HFFc6 (cell line): ENCODE data around the gene CKAP2L. TPM values are rescaled to one million over a fixed set of nuclear protein-coding genes. Genes with fewer than 3 reads are reported as not detected.
A peak's percentile ranks its signal among the peaks of the same experiment; 100 is the strongest.

Experiments used
- DNase-seq: peaks from one replicate; pipeline ENCODE4 v3.0.0-alpha.2; 2018
- H3K27ac Mint-ChIP-seq: 2 replicates; pipeline ENCODE4 v1.8.0; 2020; ENCODE audit warnings: mild to moderate bottlenecking, mixed read lengths
- H3K27me3 Mint-ChIP-seq: 2 replicates; pipeline ENCODE4 v1.8.0; 2021; ENCODE audit warnings: mild to moderate bottlenecking, moderate library complexity, mixed read lengths; ENCODE audit not compliant: insufficient read depth
- H3K36me3 Mint-ChIP-seq: 2 replicates; pipeline ENCODE4 v1.8.0; 2021; ENCODE audit warnings: low read depth, mixed read lengths
- H3K4me1 Mint-ChIP-seq: 2 replicates; pipeline ENCODE4 v1.8.0; 2020; ENCODE audit warnings: low read depth, mixed read lengths
- H3K4me3 Mint-ChIP-seq: 2 replicates; pipeline ENCODE4 v1.8.0; 2020; ENCODE audit warnings: mild to moderate bottlenecking, moderate library complexity, mixed read lengths
- H3K9me3 Mint-ChIP-seq: 2 replicates; pipeline ENCODE4 v1.8.0; 2020; ENCODE audit warnings: mild to moderate bottlenecking, mixed read lengths
- long read RNA-seq: library from polyadenylated mRNA; unstranded; transcript quantifications from one replicate; pipeline ENCODE4 v2.0.0, GENCODE V29; 2019
- total RNA-seq, 6 experiments: library from RNA; stranded (reverse); fragmentation: NEBNext Ultra II Directional; extraction: Animal tissue kit (Norgen Biotek cat#: 25700); gene quantifications; 2 replicates in 1 of 6; 3 replicates in 5 of 6; pipeline ENCODE4 v1.2.3, GENCODE V29; 2021
- TF ChIP-seq, protein P1 (sequence below): fragments of 200-600 bp; sonication (generic); IDR thresholded peaks from 2 replicates; pipeline ENCODE4 v1.5.0; 2021; ENCODE audit warnings: antibody characterized with exemption, mild to moderate bottlenecking

The CKAP2L gene, protein sequence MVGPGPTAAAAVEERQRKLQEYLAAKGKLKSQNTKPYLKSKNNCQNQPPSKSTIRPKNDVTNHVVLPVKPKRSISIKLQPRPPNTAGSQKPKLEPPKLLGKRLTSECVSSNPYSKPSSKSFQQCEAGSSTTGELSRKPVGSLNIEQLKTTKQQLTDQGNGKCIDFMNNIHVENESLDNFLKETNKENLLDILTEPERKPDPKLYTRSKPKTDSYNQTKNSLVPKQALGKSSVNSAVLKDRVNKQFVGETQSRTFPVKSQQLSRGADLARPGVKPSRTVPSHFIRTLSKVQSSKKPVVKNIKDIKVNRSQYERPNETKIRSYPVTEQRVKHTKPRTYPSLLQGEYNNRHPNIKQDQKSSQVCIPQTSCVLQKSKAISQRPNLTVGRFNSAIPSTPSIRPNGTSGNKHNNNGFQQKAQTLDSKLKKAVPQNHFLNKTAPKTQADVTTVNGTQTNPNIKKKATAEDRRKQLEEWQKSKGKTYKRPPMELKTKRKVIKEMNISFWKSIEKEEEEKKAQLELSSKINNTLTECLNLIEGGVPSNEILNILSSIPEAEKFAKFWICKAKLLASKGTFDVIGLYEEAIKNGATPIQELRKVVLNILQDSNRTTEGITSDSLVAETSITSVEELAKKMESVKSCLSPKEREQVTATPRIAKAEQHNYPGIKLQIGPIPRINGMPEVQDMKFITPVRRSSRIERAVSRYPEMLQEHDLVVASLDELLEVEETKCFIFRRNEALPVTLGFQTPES
- total RNA-seq = 10 to 100 TPM; 10.6 to 35.7 (median 30.2) TPM
- long read RNA-seq, full-length matches to known transcripts = 2 of 20 reads
- long read RNA-seq, partial matches to known transcripts = 13 of 20 reads
- long read RNA-seq, other reads (novel, unspliced or antisense) = 5 of 20 reads

DNA sequence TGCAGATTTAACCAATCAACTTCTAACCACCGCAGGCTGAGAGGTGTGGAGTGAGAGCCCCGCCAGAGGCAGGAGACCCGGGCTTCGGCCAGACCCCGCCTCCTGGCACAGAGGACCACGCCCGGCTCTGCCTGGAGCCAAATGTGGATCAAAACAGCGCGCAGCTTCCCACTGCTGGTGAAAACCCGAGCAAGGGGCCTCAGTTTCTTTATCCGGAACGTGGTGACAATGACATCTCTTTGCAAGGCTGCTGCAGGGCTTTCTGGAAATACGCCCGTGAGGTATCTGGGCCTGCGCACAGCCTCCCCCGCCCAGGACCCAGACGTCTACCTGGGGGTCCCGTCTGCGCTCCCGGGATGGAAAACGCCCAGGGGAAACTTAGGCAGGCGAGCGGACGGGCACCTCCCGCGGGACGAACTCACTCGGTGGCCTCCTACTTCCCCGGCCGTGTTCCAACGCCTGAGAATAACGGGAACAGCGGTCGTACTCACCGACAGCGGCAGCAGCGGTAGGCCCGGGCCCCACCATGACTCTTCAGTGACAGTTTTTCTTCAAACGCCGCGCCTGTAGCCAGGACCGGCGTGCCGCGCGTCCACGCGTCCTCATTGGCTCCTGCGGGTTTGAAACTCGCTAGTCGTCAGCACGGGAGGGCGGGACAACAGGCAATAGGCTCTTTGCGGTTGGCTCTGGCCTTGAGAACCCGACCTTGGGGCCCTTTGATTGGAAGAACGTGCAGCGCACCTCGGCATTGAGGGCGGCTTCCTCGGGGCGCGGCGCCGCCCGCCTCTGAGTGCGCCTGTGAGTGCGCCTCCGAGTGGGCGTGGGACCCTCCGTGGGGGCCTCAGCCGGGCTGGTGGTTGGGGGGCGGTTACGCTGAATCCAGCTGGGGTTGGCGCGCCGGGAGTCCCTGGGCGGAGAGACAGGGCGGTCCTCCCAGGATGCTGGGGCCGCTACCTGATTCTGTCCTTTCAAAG is at the start of gene CKAP2L:
Gene CKAP2L (minus strand): TSS at position 539 of the 974 bp plus-strand sequence. CDS start 11 bp downstream, at position 528.
- Mint-ChIP-seq H3K27me3 (no peaks in the 10 kb centered on the region), H3K36me3 (peaks cover 27% of the 10 kb centered on the region; the same call in 1 of the 2 replicates), H3K27ac (peak within 1 kb of the TSS; percentile 81), H3K9me3 (no peaks in the 10 kb centered on the region; the same call in 1 of the 2 replicates), H3K4me3 (peak within 1 kb of the TSS; percentile 87), H3K4me1 (peaks cover 62% of the 10 kb centered on the region)
- TF ChIP-seq, protein P1, sequence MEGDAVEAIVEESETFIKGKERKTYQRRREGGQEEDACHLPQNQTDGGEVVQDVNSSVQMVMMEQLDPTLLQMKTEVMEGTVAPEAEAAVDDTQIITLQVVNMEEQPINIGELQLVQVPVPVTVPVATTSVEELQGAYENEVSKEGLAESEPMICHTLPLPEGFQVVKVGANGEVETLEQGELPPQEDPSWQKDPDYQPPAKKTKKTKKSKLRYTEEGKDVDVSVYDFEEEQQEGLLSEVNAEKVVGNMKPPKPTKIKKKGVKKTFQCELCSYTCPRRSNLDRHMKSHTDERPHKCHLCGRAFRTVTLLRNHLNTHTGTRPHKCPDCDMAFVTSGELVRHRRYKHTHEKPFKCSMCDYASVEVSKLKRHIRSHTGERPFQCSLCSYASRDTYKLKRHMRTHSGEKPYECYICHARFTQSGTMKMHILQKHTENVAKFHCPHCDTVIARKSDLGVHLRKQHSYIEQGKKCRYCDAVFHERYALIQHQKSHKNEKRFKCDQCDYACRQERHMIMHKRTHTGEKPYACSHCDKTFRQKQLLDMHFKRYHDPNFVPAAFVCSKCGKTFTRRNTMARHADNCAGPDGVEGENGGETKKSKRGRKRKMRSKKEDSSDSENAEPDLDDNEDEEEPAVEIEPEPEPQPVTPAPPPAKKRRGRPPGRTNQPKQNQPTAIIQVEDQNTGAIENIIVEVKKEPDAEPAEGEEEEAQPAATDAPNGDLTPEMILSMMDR = peak; percentile 66
- peak; percentile 98 for DNase-seq

DNA sequence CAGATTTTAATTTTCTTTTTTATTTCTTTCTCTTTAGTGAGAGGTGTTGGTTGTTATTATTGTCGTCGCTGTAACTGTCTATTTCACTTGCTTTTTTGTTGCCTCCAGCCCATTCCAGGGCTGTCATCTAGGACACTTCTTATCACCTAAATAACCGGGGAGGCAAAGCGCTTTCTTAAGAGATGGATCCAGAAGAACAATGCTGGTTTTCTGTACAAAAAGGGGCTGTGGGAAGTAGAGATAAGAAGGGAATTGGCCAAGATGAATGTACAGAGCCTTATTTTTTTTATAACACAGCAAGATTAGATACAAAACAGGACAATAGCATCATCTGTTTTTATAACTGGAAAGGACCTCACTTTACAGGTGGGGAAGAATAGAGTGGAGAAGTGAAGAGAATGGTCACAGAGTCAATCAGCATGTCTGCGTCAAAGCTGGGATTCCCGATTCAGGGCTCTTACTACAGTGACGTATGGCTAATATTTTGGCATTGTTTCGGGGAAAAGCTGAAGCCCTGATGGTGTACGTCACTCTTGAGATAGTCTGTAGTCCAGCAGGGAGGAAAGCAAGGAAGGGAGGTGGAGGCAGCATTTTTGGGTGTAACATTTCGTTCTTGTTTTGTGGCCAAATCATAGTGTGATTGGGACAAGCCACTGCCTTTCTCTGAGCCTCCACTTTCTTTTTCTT is 49.0 kb upstream of the CKAP2L start:
- DNase-seq = no peak
- Mint-ChIP-seq H3K27ac (peak overlapping the region; percentile 90), H3K27me3 (peaks cover 2% of the 10 kb centered on the region; the same call in 1 of the 2 replicates), H3K36me3 (no peaks in the 10 kb centered on the region; the same call in 1 of the 2 replicates), H3K9me3 (no peaks in the 10 kb centered on the region; the same call in 1 of the 2 replicates), H3K4me1 (peaks cover 48% of the 10 kb centered on the region), H3K4me3 (peak overlapping the region; percentile 47; the same call in 1 of the 2 replicates)
- TF ChIP-seq, protein P1 = no peak

DNA sequence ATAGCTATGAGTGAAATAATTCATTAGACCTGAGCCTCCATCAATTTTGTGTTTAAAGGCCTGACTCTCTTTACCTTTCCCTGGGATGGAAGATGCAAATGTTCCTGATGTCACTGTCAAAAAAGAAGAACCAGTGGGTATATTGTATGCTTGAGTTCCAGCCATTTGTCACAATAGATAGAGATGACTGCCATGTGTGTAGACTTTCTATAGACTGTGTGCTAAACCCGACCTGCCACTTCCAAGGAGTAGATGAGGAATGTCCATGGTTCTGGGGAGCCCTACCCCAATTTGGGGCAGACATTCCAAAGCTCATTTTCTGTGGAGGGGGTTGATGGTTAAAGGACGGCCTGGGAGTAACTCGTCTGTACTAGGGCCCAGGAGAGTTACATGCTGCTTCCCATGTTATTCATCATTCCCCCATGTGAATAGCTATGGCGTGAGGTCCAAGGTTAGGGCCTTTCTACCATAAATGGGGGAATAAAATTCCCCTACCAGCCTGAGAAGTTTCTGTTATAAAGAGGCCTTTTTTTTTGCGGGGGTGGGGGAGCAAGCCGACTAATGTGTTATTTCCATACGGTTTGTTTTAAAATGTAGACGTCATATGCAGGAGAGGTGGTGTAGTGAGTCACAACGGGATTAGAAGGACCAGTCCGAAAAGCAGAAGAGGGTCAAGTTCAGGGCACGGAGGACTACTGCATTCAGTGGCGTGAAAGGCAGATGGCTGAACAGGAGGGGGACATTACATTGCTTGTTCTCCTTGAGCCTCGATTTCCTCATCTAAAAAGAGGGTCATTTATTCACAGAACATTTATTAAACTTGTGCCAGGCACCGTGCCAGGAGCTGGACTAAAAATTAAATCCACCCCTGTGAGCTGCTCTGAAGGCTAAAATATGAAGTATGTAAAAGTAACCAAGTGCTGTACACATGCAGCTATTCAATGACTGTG is 48.2 kb upstream of the CKAP2L start:
- peaks cover 3% of the 10 kb centered on the region for H3K36me3 Mint-ChIP-seq
- H3K27me3 Mint-ChIP-seq = peaks cover 2% of the 10 kb centered on the region; the same call in 1 of the 2 replicates
- TF ChIP-seq, protein P1 = no peak
- peak overlapping the region; percentile 47 for H3K4me3 Mint-ChIP-seq
- DNase-seq = peak; percentile 51
- peaks cover 3% of the 10 kb centered on the region for H3K9me3 Mint-ChIP-seq
- H3K4me1 Mint-ChIP-seq = peaks cover 43% of the 10 kb centered on the region
- peak overlapping the region; percentile 90 for H3K27ac Mint-ChIP-seq

DNA sequence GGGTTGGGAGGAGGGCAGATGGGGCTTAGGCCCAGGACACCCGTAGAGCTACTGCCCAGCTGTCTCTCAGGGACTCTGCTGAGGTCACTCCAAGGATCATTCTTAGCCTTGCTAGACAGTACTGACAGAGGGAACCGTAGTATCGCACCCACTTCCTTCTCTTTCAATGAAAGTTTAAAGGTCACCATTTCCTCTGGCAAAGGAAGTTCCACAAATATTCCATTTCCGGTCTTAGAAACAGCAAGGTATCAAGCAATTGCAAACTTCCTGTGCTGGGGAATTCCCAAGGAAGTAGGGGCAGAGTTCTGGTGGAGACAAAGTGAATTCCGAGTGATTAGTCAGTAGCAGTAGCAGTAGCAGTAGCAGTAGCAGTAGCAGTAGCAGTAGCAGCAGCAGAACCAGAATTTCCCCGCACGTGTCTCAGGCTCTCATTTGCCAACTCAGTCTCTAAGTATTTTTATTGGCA is 47.5 kb upstream of the CKAP2L start:
- Mint-ChIP-seq H3K27me3 (peaks cover 2% of the 10 kb centered on the region; the same call in 1 of the 2 replicates), H3K27ac (peak overlapping the region; percentile 90), H3K36me3 (peaks cover 10% of the 10 kb centered on the region), H3K4me3 (peak overlapping the region; percentile 47; the same call in 1 of the 2 replicates), H3K9me3 (peaks cover 10% of the 10 kb centered on the region), H3K4me1 (peaks cover 43% of the 10 kb centered on the region)
- TF ChIP-seq, protein P1 = no peak
- DNase-seq = peak; percentile 88
